ENCODE results near the gene NID2. TPM values are rescaled to one million over a fixed set of nuclear protein-coding genes. Genes with fewer than 3 reads are reported as not detected.

NID2 gene
- total and polyA plus RNA-seq, 9 of the 15 experiments (the other 6 are each of a cell fraction or from before 2014, with no cell fraction given) = 0.04 to 0.45 (median 0.16) TPM; not detected in 3

DNA sequence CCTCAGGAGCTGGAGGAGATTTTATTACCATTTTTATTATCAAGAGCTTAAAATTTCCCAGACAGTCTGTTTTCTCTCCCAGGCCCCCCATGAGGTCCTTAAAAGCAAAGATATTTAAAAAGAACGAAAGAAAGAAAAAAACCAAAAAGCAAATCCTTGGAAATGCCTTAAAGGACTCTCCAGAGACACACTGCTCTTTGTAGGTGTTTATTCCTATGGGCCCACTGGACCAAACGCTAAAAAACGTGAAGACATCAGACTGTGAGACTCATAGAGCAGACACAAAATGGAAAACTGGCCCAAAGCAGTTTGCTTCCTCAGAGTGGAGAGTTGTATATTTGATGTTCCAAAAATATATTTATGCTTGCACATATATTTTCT lies 1.2 kb upstream of the NID2 start (continued):
- TF ChIP-seq, protein P1, sequence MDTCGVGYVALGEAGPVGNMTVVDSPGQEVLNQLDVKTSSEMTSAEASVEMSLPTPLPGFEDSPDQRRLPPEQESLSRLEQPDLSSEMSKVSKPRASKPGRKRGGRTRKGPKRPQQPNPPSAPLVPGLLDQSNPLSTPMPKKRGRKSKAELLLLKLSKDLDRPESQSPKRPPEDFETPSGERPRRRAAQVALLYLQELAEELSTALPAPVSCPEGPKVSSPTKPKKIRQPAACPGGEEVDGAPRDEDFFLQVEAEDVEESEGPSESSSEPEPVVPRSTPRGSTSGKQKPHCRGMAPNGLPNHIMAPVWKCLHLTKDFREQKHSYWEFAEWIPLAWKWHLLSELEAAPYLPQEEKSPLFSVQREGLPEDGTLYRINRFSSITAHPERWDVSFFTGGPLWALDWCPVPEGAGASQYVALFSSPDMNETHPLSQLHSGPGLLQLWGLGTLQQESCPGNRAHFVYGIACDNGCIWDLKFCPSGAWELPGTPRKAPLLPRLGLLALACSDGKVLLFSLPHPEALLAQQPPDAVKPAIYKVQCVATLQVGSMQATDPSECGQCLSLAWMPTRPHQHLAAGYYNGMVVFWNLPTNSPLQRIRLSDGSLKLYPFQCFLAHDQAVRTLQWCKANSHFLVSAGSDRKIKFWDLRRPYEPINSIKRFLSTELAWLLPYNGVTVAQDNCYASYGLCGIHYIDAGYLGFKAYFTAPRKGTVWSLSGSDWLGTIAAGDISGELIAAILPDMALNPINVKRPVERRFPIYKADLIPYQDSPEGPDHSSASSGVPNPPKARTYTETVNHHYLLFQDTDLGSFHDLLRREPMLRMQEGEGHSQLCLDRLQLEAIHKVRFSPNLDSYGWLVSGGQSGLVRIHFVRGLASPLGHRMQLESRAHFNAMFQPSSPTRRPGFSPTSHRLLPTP (IDR thresholded peaks at IDR 0.05; ENCODE audit: borderline replicate concordance, extremely low read depth, insufficient read length) = no peak
- TF ChIP-seq GTF2E2 (tag; IDR thresholded peaks at IDR 0.05) = no peak

DNA sequence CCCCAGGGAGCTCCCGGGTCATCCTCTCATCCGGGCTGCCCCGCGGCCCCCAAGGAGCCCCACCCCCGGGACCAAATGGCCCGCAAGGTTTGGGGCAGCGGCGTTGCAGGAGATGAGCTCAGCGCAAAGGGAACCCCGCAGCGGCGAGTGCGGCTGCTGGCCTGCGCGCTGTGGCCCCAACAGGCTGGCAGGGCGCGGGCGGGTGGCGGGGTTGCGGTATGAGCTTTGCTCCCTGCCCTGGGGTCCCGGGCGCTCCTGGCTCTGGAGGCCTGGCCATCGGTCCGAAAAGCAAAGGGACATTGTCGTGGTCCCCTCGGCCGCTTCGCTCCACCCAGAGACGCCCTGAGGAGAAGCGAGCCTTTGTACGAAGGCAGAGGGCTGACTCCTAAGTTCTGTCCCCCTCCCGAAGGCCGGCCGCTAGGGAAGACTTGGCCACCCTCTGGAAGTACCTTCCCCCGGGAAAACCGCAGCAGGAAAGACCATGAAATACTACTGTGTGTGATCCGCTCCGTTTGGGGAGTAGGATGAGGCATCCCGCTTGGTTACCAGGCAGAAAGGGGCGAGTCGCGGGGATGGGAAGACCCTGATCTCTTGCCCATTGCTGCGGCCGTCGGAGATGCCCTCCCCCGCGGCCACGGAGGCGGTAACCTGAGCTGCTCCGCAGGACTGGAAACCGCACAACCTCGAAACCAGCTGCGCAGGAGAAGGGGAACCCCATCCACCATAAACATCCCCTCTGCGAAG lies 620 bp upstream of the NID2 start:
- no peaks in the 10 kb centered on the region for H3K36me3 ChIP-seq (ENCODE audit: control insufficient read depth, insufficient read depth, low read length)
- H3K27ac ChIP-seq (ENCODE audit: extremely low read depth, low read depth, low read length) = no peak overlapping the region
- H3K4me2 ChIP-seq (ENCODE audit: insufficient read depth, low read length) = no peak overlapping the region
- BruUV-seq (replicated peaks) = no TSS peak
- H3K4me3 ChIP-seq = no peak overlapping the region
- no peaks in the 10 kb centered on the region for H3K9me1 ChIP-seq (ENCODE audit: control insufficient read depth, insufficient read depth, low read length)
- intact Hi-C loops (cut with micrococcal nuclease) (loop anchor here (5.0 kb wide), 1 partner anchor 62 kb away; no protein-coding TSS in a partner anchor), in situ Hi-C loops (cut with MboI) (no loop called here)
- ChIA-PET CTCF (ENCODE audit: low intra/inter-chr PET ratio) (no interaction called here), POLR2A (no interaction called here)
- H3K9me3 ChIP-seq (replicated peaks; ENCODE audit: control insufficient read depth, insufficient read depth, low read depth, low read length) = no peaks in the 10 kb centered on the region
- H4K20me1 ChIP-seq (replicated peaks; ENCODE audit: control insufficient read depth, insufficient read depth, low read length) = no peaks in the 10 kb centered on the region
- peaks cover 3 to 27% of the 10 kb centered on the region in 2 experiments; a peak in 3 of 5 replicates for H3K27me3 ChIP-seq (ENCODE audit: control insufficient read depth in 2 of 2, insufficient read depth in 2 of 2, low read length in 2 of 2)
- H3K79me2 ChIP-seq (ENCODE audit: control insufficient read depth, insufficient read depth, low read length) = no peaks in the 10 kb centered on the region
- WGBS (ENCODE audit: insufficient coverage, low coverage, missing lambda C conversion rate) = 6% methylated on average over 17 of the region's 54 CpGs
- no peak overlapping the region for H3K9ac ChIP-seq (ENCODE audit: insufficient read depth in 1 of 2, low read depth in 2 of 2, low read length in 2 of 2)
- H2AFZ ChIP-seq (ENCODE audit: low read depth, low read length) = no peak overlapping the region
- ATAC-seq = peak; percentile 42; the same call in 2 of the 3 replicates
- FAIRE-seq = no peak
- no peak for DNase-seq (ENCODE audit: extremely low read depth in 1 of 4, low spot score in 3 of 4)
- H3K4me1 ChIP-seq (replicated peaks in 1 of 2; ENCODE audit: control insufficient read depth in 2 of 2, insufficient read depth in 2 of 2, low read length in 2 of 2) = peaks cover 0 to 10% of the 10 kb centered on the region in 2 experiments; a peak in 2 of 5 replicates
- TF ChIP-seq ZNF24 (IDR thresholded peaks at IDR 0.05) (no peak), HIVEP1 (CRISPR knock-in tag; IDR thresholded peaks at IDR 0.05) (no peak), ZNF586 (CRISPR knock-in tag; conservative IDR thresholded peaks at IDR 0.05) (no peak), ETV6 (IDR thresholded peaks at IDR 0.05; ENCODE audit: borderline replicate concordance in 1 of 2, low read depth in 2 of 2, low read length in 1 of 2) (no peak), ETV6 (CRISPR knock-in tag; IDR thresholded peaks at IDR 0.05; ENCODE audit: borderline replicate concordance) (no peak), MTA3 (IDR thresholded peaks at IDR 0.05; ENCODE audit: borderline replicate concordance) (no peak), MYNN (IDR thresholded peaks at IDR 0.05) (no peak), MYNN (CRISPR knock-in tag; IDR thresholded peaks at IDR 0.05) (no peak), ZNF232 (CRISPR knock-in tag; IDR thresholded peaks at IDR 0.05) (no peak), KDM4B (IDR thresholded peaks at IDR 0.05; ENCODE audit: borderline replicate concordance in 2 of 2, low read depth in 1 of 2) (no peak), MAZ (CRISPR knock-in tag; conservative IDR thresholded peaks at IDR 0.05 in 1 of 2, IDR thresholded peaks at IDR 0.05 in 1 of 2) (no peak), KDM1A (IDR thresholded peaks at IDR 0.05) (no peak), HNRNPLL (IDR thresholded peaks at IDR 0.05; ENCODE audit: low read depth, low read length, poor library complexity, severe bottlenecking) (no peak), BACH1 (tag; IDR thresholded peaks at IDR 0.05) (no peak)
- TF ChIP-seq, protein P2, sequence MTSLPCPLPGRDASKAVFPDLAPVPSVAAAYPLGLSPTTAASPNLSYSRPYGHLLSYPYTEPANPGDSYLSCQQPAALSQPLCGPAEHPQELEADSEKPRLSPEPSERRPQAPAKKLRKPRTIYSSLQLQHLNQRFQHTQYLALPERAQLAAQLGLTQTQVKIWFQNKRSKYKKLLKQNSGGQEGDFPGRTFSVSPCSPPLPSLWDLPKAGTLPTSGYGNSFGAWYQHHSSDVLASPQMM (CRISPR knock-in tag; IDR thresholded peaks at IDR 0.05) = no peak
- TF ChIP-seq, protein P3, sequence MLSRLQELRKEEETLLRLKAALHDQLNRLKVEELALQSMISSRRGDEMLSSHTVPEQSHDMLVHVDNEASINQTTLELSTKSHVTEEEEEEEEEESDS (CRISPR knock-in tag; IDR thresholded peaks at IDR 0.05) = no peak

Measured in K562 (cell line).